CD14-positive monocyte (primary cell): Measurements from ENCODE around the gene CIBAR2. TPM values are rescaled to one million over a fixed set of nuclear protein-coding genes. Genes with fewer than 3 reads are reported as not detected.

Experiments used
- DNase-seq, 3 donors: peaks; one replicate each; pipeline ENCODE4 v3.0.0-alpha.2; 2011 to 2022
- H2AFZ ChIP-seq: 2 replicates; pipeline ENCODE4 v1.6.0; 2012; ENCODE audit warnings: mild to moderate bottlenecking, low read depth, low read length, inconsistent platforms; ENCODE audit not compliant: insufficient read depth, poor library complexity, severe bottlenecking
- H3K27ac ChIP-seq, 2 donors: 1 replicate in 1 of 2; 2 replicates in 1 of 2; pipeline ENCODE4 v1.5.1; 2012 to 2013; ENCODE audit warnings: low read length in 2 of 2, control low read depth in 1 of 2, inconsistent platforms in 1 of 2, low read depth in 1 of 2, mild to moderate bottlenecking in 1 of 2
- H3K27me3 ChIP-seq, 2 donors: one replicate each; pipeline versions ENCODE4 v1.6.0 to v1.6.1; 2011 to 2013; ENCODE audit warnings: low read length in 2 of 2; ENCODE audit not compliant: control insufficient read depth in 2 of 2, insufficient read depth in 2 of 2
- H3K36me3 ChIP-seq, 2 donors: replicated peaks in 1 of 2; 1 replicate in 1 of 2; 2 replicates in 1 of 2; pipeline versions ENCODE4 v1.5.1 to v1.6.1; 2012 to 2013; ENCODE audit warnings: low read length in 2 of 2, control low read depth in 1 of 2, inconsistent platforms in 1 of 2, mild to moderate bottlenecking in 1 of 2; ENCODE audit not compliant: insufficient read depth in 2 of 2, control insufficient read depth in 1 of 2
- H3K4me1 ChIP-seq, 2 donors: 1 replicate in 1 of 2; 2 replicates in 1 of 2; pipeline versions ENCODE4 v1.5.1 to v1.6.1; 2012 to 2013; ENCODE audit warnings: low read length in 2 of 2, control low read depth in 1 of 2, inconsistent platforms in 1 of 2, mild to moderate bottlenecking in 1 of 2, moderate library complexity in 1 of 2; ENCODE audit not compliant: insufficient read depth in 2 of 2, control insufficient read depth in 1 of 2
- H3K4me2 ChIP-seq: replicated peaks from 2 replicates; pipeline ENCODE3; 2012; ENCODE audit warnings: low read length, moderate library complexity, mild to moderate bottlenecking; ENCODE audit not compliant: poor library complexity, severe bottlenecking; ENCODE audit errors: extremely low read depth
- H3K4me3 ChIP-seq, 3 experiments: fragments of 200-600 bp in 1 of 3; sonication (generic) in 1 of 3; replicated peaks in 1 of 3; 1 replicate in 2 of 3; 2 replicates in 1 of 3; pipeline ENCODE4 v1.5.1; 2011 to 2013; ENCODE audit warnings: low read length in 3 of 3, mild to moderate bottlenecking in 3 of 3, control low read depth in 2 of 3, low read depth in 2 of 3, inconsistent platforms in 1 of 3, moderate library complexity in 1 of 3
- H3K79me2 ChIP-seq: 2 replicates; pipeline ENCODE4 v1.6.0; 2012; ENCODE audit warnings: mild to moderate bottlenecking, control low read depth, inconsistent platforms, low read length, moderate library complexity; ENCODE audit not compliant: insufficient read depth
- H3K9ac ChIP-seq: 2 replicates; pipeline ENCODE4 v1.6.0; 2017; ENCODE audit warnings: low read length, mild to moderate bottlenecking; ENCODE audit not compliant: insufficient read depth, poor library complexity, severe bottlenecking
- H3K9me3 ChIP-seq, 2 donors: replicated peaks in 1 of 2; 1 replicate in 1 of 2; 2 replicates in 1 of 2; pipeline versions ENCODE4 v1.5.1 to v1.6.1; 2012 to 2013; ENCODE audit warnings: low read length in 2 of 2, control low read depth in 1 of 2; ENCODE audit not compliant: control insufficient read depth in 1 of 2, insufficient read depth in 1 of 2
- H4K20me1 ChIP-seq: 2 replicates; pipeline ENCODE4 v1.6.0; 2012; ENCODE audit warnings: mild to moderate bottlenecking, low read length, control low read depth, moderate library complexity; ENCODE audit not compliant: insufficient read depth
- H3K27ac Mint-ChIP-seq, 7 donors: one replicate each; pipeline ENCODE4 v1.8.0; 2020; ENCODE audit warnings: mild to moderate bottlenecking in 7 of 7, mixed read lengths in 7 of 7, moderate library complexity in 6 of 7, inconsistent platforms in 2 of 7
- H3K27me3 Mint-ChIP-seq, 3 donors: one replicate each; pipeline ENCODE4 v1.8.0; 2021 to 2022; ENCODE audit warnings: low read depth in 3 of 3, mild to moderate bottlenecking in 3 of 3, mixed read lengths in 3 of 3, moderate library complexity in 3 of 3, inconsistent platforms in 1 of 3
- H3K36me3 Mint-ChIP-seq, 2 donors: one replicate each; pipeline ENCODE4 v1.8.0; 2020; ENCODE audit warnings: mixed read lengths in 2 of 2, inconsistent platforms in 1 of 2, mild to moderate bottlenecking in 1 of 2
- H3K4me1 Mint-ChIP-seq: one replicate; pipeline ENCODE4 v1.8.0; 2020; ENCODE audit warnings: mild to moderate bottlenecking, mixed read lengths
- H3K4me3 Mint-ChIP-seq, 2 donors: one replicate each; pipeline ENCODE4 v1.8.0; 2020; ENCODE audit warnings: mild to moderate bottlenecking in 2 of 2, mixed read lengths in 2 of 2, moderate library complexity in 1 of 2
- H3K9me3 Mint-ChIP-seq, 7 donors: one replicate each; pipeline ENCODE4 v1.8.0; 2020 to 2022; ENCODE audit warnings: mixed read lengths in 7 of 7, mild to moderate bottlenecking in 6 of 7, moderate library complexity in 6 of 7, inconsistent platforms in 2 of 7
- WGBS: methylation state at CpG from one replicate; pipeline ENCODE4 v1.1.5; 2013; ENCODE audit warnings: missing lambda C conversion rate; ENCODE audit not compliant: insufficient coverage; 5-methylcytosine and 5-hydroxymethylcytosine counted together
- intact Hi-C, 2 donors: fragments of 100-400 bp; cut with micrococcal nuclease; formaldehyde crosslinking; loops; one replicate each; pipeline versions ENCODE4 v1.15.0 to v1.15.1; 2023
- polyA plus RNA-seq, 3 donors: library from polyadenylated mRNA; depleted of rRNA in 1 of 3; unstranded in 2 of 3; stranded (reverse) in 1 of 3; fragments of 300-500 nt in 2 of 3; fragments of >200 nt in 1 of 3; fragmentation: Illumina TruSeq in 2 of 3; gene quantifications; 1 replicate in 2 of 3; 2 replicates in 1 of 3; pipeline ENCODE4 v1.2.3, GENCODE V29; 2012 to 2021
- TF ChIP-seq, protein P1 (sequence below): fragments of 200-600 bp; IDR thresholded peaks from one replicate; pipeline ENCODE4 v1.8.0; 2022; ENCODE audit warnings: antibody characterized with exemption, mild to moderate bottlenecking

CIBAR2 gene
- polyA plus RNA-seq, 3 donors: not detected

GRCh38 chr16:85130705-85131028 is 18.4 kb upstream of the CIBAR2 start:
- Histone ChIP-seq H3K36me3 (no peaks in the 10 kb centered on the region), H3K27ac (no peak overlapping the region), H2AFZ (no peak overlapping the region), H3K4me2 (no peak overlapping the region), H3K4me3 (no peak overlapping the region), H3K9ac (no peak overlapping the region), H4K20me1 (no peaks in the 10 kb centered on the region), H3K27me3 (peaks cover 0 to 9% of the 10 kb centered on the region in 2 donors), H3K4me1 (peaks cover 16 to 19% of the 10 kb centered on the region in 2 donors), H3K9me3 (no peaks in the 10 kb centered on the region), H3K79me2 (no peaks in the 10 kb centered on the region)
- Mint-ChIP-seq H3K4me1 (peaks cover 15% of the 10 kb centered on the region), H3K4me3 (no peak overlapping the region), H3K36me3 (peaks cover 2 to 3% of the 10 kb centered on the region in 2 donors), H3K9me3 (peaks cover 0 to 2% (median 0%) of the 10 kb centered on the region in 7 donors), H3K27me3 (peaks cover 9 to 23% (median 20%) of the 10 kb centered on the region in 3 donors), H3K27ac (no peak overlapping the region)
- TF ChIP-seq, protein P1, sequence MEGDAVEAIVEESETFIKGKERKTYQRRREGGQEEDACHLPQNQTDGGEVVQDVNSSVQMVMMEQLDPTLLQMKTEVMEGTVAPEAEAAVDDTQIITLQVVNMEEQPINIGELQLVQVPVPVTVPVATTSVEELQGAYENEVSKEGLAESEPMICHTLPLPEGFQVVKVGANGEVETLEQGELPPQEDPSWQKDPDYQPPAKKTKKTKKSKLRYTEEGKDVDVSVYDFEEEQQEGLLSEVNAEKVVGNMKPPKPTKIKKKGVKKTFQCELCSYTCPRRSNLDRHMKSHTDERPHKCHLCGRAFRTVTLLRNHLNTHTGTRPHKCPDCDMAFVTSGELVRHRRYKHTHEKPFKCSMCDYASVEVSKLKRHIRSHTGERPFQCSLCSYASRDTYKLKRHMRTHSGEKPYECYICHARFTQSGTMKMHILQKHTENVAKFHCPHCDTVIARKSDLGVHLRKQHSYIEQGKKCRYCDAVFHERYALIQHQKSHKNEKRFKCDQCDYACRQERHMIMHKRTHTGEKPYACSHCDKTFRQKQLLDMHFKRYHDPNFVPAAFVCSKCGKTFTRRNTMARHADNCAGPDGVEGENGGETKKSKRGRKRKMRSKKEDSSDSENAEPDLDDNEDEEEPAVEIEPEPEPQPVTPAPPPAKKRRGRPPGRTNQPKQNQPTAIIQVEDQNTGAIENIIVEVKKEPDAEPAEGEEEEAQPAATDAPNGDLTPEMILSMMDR: no peak
- DNase-seq: no peak
- intact Hi-C loops: no loop called here
- WGBS: 84% methylated on average over 4 of the region's 5 CpGs

- H3K4me3 Mint-ChIP-seq: no peak overlapping the region
- H3K27ac Mint-ChIP-seq: no peak overlapping the region
- no peaks in the 10 kb centered on the region for H3K79me2 ChIP-seq
- intact Hi-C loops: no loop called here
- DNase-seq: no peak
- H3K4me1 Mint-ChIP-seq: peaks cover 9% of the 10 kb centered on the region
- H3K27ac ChIP-seq: no peak overlapping the region
- H3K4me1 ChIP-seq: peaks cover 10 to 13% of the 10 kb centered on the region in 2 donors
- H3K36me3 ChIP-seq: no peaks in the 10 kb centered on the region
- peaks cover 9 to 23% (median 20%) of the 10 kb centered on the region in 3 donors for H3K27me3 Mint-ChIP-seq
- H3K4me3 ChIP-seq: no peak overlapping the region
- no peak overlapping the region for H2AFZ ChIP-seq
- H3K27me3 ChIP-seq: peaks cover 0 to 9% of the 10 kb centered on the region in 2 donors
- TF ChIP-seq, protein P1: no peak
- H3K9me3 Mint-ChIP-seq: peaks cover 0 to 2% (median 0%) of the 10 kb centered on the region in 7 donors
- H3K9ac ChIP-seq: no peak overlapping the region
- H3K4me2 ChIP-seq: no peak overlapping the region
- H3K36me3 Mint-ChIP-seq: peaks cover 2 to 3% of the 10 kb centered on the region in 2 donors
- H3K9me3 ChIP-seq: no peaks in the 10 kb centered on the region
- H4K20me1 ChIP-seq: no peaks in the 10 kb centered on the region
- WGBS: 88% methylated on average over 10 of the region's 15 CpGs
These were observed 17.8 kb upstream of the CIBAR2 start for GRCh38 chr16:85129876-85130704.
